HG03139 (cell line): ENCODE data around the gene PLN.

ENCODE experiments used
- ATAC-seq: cut with Tn5 transposase; IDR thresholded peaks from one replicate; pipeline ENCODE4 v1.9.1; 2021; ENCODE audit not compliant: unreplicated experiment

Gene PLN

DNA sequence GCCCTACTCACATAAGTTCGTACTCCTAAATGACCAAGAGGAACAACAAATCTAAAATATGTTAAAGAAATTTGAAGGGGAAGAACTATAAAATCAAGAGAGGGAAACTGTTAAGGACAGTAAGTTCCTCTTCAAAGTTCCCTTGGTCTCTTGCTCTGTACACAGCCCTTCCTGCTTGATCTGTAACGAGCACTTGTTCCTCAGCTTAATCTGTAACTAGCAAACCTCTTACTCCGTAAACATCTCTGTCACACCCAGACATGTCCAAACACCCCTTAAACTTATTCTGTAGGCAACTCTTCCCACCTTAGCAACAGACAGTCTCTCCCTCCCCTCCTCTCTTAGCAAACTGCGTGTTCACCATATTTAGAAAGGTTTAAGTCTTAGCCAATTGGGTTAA is 29.9 kb downstream of the PLN start:
- no peak for ATAC-seq

DNA sequence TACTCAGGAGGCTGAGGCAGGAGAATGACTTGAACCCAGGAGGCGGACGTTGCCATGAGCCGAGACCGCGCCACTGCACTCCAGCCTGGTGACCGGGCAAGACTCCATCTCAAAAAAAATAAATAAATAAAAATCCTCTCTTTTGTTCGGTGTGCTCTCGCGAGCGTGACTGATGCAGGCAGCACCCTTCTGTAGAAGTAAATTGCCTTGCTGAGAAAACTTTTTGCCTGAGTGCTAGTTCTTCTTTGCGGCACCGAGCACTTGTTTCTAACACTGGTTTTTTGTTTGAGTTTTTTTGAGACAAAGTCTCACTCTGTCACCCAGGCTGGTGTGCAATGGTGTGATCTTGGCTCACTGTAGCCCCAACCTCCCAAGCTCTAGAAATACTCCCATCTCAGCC is 30.5 kb downstream of the PLN start:
- ATAC-seq, result no peak

DNA sequence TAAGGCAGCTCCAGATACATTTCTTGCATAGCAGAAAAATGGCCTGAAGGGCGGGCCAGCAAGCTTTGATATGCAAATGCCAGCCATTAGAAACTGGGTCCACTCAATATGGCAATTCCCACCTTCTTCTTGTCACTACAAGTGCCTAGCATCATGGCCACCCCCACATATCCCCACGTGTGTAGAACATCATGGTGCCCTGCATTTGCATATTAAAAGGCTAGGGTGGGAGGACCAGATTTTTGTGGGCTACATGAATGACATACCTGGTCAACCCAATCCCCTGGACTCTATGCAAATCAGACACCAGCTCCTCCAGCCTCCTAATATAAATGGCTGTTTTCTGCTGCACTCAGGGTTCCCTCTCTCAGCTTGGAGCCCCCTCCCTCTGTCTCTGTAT is 31.7 kb downstream of the PLN start:
- ATAC-seq, result no peak

DNA sequence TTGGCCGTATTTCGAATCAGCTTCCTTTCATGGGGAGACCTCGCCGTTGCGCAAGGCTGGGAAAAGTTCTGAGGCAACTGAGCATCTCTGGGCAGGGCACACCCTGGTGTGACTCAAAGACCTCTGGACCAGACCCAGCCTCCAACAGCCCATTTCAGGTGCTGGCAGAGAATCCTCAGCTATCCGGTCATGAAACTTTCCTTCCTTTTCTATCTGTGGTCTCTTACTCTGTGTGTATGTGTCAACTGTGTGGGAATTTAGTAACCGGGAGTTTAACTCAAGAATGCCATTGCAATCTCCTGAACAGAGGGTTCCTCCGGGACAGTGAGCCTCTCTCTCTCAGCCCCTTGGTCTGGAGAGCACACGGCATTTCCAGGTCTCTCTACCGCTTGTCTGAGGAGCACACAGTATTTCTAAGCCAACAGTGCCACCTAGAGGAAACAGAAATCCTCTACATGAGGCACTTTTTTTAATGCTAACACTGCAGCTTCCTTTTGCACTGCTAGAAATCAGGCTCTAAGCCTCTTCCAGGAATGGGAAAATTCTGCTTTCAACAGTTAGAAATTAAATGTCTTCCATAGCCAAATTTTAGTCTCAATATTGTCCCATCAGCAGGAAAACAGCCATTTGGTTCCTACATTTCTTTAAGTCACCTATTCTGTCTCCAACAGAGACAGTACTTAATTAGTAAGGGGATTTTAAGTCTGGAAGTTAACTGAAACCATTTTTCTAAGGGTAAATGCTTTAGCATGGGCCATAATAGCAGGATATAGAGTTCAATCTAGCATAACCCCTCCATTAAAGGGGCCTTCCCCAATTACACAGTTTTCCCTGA is 32.7 kb downstream of the PLN start:
- peak; percentile 80 for ATAC-seq

DNA sequence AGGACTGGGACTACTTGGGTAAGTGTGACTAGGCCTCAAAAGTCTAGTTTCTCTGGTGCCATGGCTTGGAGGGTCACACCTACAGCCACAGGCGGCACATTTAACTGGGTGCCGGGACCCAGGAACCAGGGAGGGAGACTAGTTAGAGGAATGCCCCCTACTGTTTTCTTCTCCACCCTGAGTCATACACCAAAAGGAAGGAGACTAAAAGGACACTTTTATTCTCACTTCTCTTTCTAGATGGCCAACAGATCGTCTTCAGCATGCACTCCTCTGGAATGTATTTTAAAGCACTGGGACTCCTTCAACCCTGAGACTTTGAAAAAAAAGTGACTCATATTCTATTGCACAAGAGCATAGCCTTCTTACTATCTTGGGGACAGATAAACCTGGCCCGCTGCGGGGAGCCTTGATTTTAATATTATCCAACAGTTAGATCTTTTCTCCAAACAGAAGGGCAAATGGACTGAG is 33.4 kb downstream of the PLN start:
- no peak for ATAC-seq

DNA sequence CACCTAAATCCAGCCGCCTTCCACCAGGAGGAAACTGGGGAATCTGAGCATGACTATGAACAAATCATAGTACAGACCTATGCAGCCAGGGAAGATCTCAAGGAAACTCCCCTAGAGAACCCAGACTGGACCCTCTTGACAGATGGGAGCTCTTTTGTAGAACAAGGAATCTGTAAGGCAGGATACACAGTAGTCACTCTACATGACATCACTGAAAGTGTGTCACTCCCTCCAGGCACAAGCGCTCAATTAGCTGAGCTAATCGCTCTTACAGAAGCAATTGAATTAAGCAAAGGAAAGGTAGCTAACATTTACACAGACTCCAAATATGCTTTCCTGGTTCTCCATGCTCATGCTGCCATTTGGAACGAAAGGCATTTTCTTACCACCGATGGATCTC is 36.8 kb downstream of the PLN start:
- ATAC-seq, result no peak

DNA sequence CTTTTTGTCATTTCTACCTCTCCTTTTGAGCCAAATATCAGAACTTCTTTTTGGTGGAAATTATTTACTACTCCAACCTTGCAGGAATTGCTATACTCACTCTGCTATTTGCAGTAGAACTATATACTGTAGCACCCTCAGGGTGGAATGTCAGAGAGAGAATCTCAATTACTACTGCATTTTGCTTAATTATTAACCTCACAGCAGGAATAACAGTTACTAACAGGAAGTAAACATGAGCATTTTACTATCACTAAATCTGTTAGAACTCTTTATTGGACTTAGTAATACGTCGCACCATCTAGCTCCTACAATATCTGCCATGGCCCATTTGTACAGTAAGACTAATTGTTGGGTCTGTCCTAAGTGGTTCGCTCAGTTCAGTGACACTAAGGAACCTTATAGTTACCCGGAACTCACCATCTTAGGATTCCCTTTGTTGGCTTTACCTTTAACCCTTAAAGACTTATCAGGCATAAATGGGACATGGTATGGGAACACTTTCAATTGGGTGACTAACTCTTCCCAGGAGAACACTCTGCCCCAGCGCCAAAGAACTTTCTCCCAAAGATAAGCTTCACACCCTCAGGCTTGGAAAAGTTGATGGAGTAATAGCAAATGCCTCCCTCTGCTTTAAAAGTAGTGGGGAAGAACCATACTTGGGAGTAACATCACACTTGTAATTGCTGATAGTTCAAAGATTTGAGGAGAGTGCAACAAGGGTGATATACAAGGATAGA is 38.8 kb downstream of the PLN start:
- no peak for ATAC-seq

DNA sequence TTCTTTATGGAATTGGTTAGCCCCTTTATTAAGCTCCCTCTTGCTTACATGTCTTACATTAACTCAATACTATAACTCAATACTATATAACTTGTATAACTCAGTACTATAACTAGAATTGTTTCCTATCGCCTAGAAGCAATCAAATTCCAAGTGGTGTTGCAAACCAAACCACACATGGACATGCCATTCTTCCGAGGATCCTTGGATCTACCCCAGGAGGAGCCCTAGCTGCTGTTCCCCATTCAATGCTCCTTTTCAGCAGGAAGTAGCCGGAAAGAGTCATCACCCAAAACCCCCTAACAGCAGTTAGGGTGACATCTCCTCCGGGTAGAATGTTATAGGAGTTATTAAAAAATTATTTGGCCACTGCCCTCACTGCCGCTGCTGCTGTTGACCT is 40.5 kb downstream of the PLN start:
- no peak for ATAC-seq

DNA sequence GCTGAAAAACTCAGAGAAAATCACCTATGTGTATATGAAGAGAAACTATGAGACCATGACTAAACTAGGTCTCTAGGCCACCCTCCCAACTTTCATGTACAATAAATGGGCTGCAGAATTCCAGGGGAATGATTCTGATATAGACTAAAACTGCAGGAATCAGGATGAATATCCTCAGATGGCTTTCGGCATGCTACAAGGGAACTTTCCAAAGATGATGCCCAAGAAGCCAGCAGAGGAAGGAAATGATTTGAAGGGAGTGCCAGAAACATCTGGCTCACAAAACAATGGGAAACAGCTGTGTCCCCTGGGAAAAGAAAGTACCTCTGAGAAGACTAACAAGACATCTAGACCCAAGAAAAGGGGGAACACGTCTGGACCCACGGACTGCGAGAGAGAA is 41.1 kb downstream of the PLN start:
- no peak for ATAC-seq

DNA sequence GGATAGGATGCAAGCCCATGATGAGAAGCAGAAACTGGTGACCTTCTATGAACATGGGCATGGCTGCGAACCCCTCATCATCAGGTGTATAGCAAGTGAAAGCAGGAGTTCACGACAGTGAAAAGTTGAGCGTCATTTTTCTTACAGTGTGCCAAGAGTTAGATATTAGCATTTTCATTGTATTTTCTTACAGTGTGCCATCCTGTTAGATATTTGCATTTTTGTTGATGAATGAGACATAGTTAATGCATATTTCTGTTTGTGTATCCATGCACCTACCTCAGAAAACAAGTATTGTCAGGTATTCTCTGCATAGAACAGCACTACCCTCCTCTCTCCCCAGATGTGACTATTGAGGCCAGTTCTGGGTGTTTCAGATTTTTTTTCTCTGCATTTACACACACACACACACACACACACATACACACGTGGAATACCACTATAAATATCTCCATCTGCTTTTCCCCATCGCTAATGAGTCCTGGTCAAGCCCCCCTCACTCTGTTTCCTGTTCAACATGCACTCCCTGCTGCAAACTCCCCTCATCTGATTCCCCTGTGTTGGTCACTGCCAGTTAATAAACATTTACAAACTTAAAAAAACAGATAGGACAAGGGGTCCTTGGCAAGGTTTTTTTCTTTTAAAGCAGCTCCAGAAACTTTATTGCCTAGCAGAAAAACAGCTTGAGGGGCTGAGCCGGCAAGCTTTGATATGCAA is 41.7 kb downstream of the PLN start:
- no peak for ATAC-seq

DNA sequence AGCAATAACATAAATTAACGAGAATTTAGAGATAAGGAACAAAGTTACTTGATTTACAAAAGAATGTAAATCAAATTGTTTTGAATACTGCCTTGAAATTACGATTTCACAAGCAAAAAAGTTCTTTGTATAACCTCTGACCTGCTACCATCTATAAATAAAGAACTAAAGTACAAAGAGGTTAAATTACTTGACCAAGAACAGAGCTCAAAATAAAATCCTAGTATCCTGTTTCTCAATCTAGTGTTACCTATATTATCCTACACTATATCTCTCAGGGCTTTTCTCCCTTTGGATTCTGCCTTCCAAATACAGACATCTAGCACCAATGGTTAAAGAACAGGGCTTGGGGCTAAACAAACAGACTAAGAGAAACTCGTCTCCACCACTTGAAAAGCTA is 43.8 kb downstream of the PLN start:
- ATAC-seq, result no peak

DNA sequence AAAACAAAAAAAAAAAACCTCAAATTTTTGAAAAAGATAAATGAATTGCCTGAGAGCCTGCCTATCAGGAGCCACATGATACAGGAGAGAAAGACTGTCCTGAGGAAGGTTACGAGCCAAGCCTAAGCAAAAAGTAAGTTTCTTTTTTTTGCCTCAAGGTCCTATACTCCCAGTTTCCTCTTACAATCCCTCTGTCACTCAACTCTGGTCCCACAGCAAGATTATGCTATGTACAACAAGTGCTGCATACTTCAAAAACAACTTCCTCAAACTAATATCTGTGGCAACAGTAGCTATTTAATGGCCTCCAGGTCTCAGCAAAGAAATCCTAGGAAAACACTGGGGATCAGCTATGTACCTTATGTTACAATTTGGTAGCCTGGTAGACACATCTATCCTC is 46.8 kb downstream of the PLN start:
- no peak for ATAC-seq

DNA sequence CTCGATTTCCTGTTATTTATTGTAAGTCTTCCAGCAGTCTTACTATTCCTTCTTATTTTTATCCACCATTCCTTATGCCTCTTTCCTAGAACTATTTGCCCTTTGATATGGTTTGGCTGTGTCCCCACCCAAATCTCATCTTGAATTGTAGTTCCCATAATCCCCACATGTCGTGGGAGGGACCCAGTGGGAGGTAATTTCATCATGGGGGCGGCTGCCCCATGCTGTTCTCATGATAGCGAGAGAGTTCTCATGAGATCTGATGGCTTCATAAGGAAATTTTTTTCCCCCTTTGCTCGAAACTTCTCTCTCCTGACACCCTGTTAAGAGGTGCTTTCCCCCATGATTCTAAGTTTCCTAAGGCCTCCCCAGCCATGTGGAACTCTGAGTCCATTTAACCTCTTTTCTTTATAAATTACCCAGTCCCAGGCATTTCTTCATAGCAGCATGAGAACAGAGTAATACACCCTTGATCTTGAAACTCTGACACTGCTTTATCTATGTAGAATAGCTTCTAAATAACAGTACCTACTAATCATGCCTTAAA is 48.8 kb downstream of the PLN start:
- ATAC-seq, result no peak

DNA sequence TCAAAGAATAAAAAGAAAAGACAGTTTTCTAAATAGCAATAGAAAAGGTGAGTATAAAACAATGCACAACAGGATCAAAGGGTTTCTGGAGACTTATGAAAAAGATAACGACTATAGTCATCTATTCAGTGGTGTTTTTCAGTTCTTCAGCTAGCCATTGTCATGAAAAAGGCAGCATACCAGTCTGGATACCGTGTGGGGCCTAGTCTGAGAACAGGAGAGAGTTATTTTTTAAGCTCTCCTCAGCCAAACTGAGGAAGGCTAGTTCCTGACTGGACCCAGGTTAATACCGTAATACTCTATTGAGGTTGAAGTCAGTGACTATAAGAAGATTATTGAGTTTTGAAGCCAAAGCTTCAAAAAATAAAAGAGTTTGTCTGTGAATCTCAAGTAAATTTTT is 49.5 kb downstream of the PLN start:
- ATAC-seq, result no peak

DNA sequence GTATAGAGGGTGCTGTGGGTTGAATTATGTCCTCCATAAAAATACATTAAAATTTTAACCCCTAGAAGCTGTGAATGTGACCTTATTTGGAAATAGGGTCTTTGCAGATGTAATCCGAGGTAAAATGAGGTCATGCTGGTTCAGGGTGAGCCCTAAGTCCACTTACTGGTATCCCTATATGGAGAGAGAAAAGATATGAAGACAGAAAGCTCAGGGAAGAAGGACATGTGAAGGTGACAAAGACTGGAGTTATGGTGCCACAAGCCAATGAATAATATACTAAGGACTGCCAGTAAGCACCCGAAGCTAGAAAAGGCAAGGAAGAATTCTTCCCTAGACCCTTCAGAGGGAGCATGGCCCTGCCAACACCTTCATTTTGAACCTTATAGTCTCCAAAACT is 50.2 kb downstream of the PLN start:
- ATAC-seq, result no peak

DNA sequence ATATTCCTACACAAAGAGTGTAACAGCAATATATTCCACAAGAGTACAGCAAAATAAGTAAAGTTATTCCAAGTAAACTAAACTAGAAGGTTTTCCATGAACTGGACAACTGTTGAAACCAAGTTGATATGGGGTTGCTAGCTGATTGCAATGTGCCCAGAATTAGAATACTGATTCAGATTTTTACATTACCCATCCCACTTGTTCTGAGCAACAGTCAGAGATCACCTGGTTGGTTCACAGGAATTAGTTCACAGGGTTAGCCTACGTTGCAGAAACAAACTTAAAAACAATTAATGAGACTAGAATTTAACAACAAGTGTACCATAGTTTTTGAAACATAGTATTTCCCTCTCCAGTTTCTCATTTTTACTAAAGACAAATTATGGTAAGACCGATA is 54.2 kb downstream of the PLN start:
- ATAC-seq, result no peak

DNA sequence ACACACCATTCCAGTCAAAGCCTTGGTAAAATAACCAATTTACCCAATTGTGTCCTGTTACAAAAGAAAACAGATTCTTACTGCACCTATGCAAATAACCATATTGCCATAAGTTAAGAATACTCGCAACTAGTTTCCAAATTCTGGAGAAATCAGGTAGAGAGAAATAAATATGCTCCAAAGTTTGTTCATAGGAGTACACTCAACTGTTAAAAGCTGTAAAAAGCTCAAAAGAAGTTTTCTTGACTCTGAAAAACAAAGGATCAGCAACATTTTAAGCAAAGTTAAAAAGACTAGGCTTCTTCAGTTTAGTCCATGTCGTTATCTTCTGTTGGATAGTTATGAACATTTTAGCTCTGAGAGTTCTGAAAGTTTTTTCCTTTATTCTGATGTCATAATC is 55.3 kb downstream of the PLN start:
- no peak for ATAC-seq

DNA sequence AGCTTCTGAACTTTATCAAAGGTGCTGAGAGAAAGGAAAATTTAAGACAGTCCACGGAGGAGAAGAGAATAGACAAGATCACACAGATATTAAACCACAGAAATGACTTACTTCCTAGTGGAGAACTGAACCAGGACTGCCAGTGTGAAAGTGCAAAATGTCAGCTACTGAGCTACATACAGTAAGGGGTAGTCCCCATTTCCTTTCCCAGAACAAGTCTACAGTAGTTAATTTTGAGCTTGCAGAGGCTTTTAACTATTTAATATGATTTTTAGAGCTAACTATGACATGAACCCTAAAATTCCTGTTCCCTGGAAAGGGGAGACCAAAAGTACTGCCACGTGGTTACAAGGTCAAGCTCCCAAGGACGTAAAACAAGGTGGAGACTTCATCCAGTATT is 58.2 kb downstream of the PLN start:
- ATAC-seq, result no peak

DNA sequence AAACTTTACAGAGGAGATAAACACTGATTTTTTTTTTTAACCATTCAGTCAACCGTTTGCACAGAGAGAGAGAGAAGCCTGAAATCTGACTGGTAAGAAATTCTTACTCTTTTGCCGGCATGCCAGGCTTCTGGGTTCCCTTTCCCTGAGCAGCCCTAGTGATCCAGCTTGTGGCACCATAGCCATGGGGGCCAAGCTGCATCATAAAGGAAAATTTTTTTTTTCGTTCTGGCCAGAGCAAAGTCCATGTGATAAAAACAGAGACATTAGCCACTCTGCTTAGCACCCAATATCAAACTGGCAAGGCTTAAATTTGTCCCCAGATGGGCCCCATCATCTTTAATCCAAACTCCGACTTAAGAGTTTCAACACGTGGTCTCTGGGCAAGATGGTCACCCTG is 58.8 kb downstream of the PLN start:
- no peak for ATAC-seq
